ENCODE data around the gene GLIS2.

The GLIS2 gene

GRCh38 chr16:4277987-4278513, 37.8 kb upstream of the GLIS2 start:
- TF ChIP-seq TAF1 (IDR thresholded peaks at IDR 0.05; ENCODE audit: borderline replicate concordance, insufficient read depth, low read length), result no peak
- no peak for TF ChIP-seq SIN3A (IDR thresholded peaks at IDR 0.05; ENCODE audit: borderline replicate concordance, insufficient read depth, low read length)
- no peak for TF ChIP-seq POLR2AphosphoS5 (IDR thresholded peaks at IDR 0.05; ENCODE audit: low read depth, low read length)
- TF ChIP-seq FOXP2 (optimal IDR thresholded peaks at IDR 0.05; ENCODE audit: borderline replicate concordance, extremely low read depth, extremely low read length, insufficient read depth), result no peak
- no peak for TF ChIP-seq REST (IDR thresholded peaks at IDR 0.05; ENCODE audit: insufficient read depth in 1 of 2, low read depth in 2 of 2, low read length in 2 of 2)

DNA sequence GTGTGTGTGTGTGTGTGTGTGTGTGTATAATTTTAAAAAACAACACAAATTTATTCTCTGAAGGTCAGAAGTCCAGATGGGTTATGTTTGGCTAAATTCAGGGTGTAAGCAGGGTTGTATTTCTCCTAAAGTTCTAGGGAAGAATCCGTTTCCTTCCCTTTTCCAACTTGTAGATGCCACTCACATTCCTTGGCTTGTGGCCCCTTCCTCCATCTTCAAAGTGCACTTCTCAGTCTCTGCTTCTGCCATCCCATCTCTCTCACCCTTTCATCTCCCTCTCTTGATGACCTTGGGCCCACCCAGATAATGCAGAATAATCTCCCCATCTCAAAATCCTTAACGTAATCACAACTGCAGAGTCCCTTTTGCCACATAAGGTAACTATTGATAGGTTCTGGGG, 35.2 kb upstream of the GLIS2 start:
- TF ChIP-seq REST (IDR thresholded peaks at IDR 0.05; ENCODE audit: insufficient read depth in 1 of 2, low read depth in 2 of 2, low read length in 2 of 2) (no peak), TAF1 (IDR thresholded peaks at IDR 0.05; ENCODE audit: borderline replicate concordance, insufficient read depth, low read length) (no peak), POLR2AphosphoS5 (IDR thresholded peaks at IDR 0.05; ENCODE audit: low read depth, low read length) (no peak), FOXP2 (optimal IDR thresholded peaks at IDR 0.05; ENCODE audit: borderline replicate concordance, extremely low read depth, extremely low read length, insufficient read depth) (no peak), SIN3A (IDR thresholded peaks at IDR 0.05; ENCODE audit: borderline replicate concordance, insufficient read depth, low read length) (no peak)

DNA sequence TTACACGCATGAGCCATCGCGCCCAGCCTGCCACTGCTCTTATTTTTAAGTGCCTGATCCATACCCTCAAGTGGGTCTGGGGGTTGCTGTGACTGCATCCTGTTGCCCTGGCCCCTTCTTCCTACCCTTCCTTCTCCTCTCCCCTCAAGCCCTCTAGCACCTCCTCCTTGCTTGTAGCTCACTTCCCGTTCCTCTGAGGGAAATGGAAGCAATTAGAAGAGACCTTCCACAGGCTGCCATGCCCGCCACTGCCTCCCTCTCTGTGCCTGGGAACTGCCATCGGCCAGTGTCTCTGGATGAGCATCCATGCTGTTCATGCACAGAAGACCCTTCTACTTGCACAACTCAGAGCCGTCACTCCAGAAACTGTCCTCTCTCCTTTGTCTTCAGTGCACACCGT, 32.4 kb upstream of the GLIS2 start:
- no peak for TF ChIP-seq FOXP2 (optimal IDR thresholded peaks at IDR 0.05; ENCODE audit: borderline replicate concordance, extremely low read depth, extremely low read length, insufficient read depth)
- no peak for TF ChIP-seq POLR2AphosphoS5 (IDR thresholded peaks at IDR 0.05; ENCODE audit: low read depth, low read length)
- no peak for TF ChIP-seq TAF1 (IDR thresholded peaks at IDR 0.05; ENCODE audit: borderline replicate concordance, insufficient read depth, low read length)
- no peak for TF ChIP-seq SIN3A (IDR thresholded peaks at IDR 0.05; ENCODE audit: borderline replicate concordance, insufficient read depth, low read length)
- no peak for TF ChIP-seq REST (IDR thresholded peaks at IDR 0.05; ENCODE audit: insufficient read depth in 1 of 2, low read depth in 2 of 2, low read length in 2 of 2)

GRCh38 chr16:4283939-4284338, 31.9 kb upstream of the GLIS2 start:
- TF ChIP-seq POLR2AphosphoS5 (IDR thresholded peaks at IDR 0.05; ENCODE audit: low read depth, low read length), result no peak
- TF ChIP-seq TAF1 (IDR thresholded peaks at IDR 0.05; ENCODE audit: borderline replicate concordance, insufficient read depth, low read length), result no peak

DNA sequence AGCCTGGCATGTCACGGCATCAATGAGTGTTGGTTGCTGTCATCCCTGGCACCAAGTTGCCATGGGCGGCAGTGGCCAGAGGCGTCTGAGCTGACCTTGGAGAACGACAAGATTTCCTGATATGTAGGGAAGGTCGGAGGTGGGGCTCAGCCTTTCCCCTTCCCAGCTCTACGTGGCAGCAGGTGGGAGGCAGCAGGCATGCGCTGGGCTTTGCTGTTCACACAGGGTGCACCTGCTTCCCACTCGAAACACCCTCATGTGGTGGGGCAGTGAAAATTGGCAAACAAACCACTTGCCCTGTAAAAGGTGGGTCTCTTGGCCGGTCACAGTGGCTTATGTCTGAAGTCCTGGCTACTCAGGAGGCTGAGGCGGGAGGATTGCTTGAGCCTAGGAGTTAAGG, 30.7 kb upstream of the GLIS2 start:
- TF ChIP-seq REST (IDR thresholded peaks at IDR 0.05; ENCODE audit: insufficient read depth in 1 of 2, low read depth in 2 of 2, low read length in 2 of 2), result no peak
- TF ChIP-seq SIN3A (IDR thresholded peaks at IDR 0.05; ENCODE audit: borderline replicate concordance, insufficient read depth, low read length), result no peak
- no peak for TF ChIP-seq TAF1 (IDR thresholded peaks at IDR 0.05; ENCODE audit: borderline replicate concordance, insufficient read depth, low read length)
- no peak for TF ChIP-seq POLR2AphosphoS5 (IDR thresholded peaks at IDR 0.05; ENCODE audit: low read depth, low read length)
- TF ChIP-seq FOXP2 (optimal IDR thresholded peaks at IDR 0.05; ENCODE audit: borderline replicate concordance, extremely low read depth, extremely low read length, insufficient read depth), result no peak
